Thoracic aorta (tissue), 2 donors: ENCODE results near the gene ISY1. TPM values are rescaled to one million over a fixed set of nuclear protein-coding genes. Genes with fewer than 3 reads are reported as not detected.
"Not testable (repeated sequence)": the region's sequence is repeated elsewhere in the genome, so short reads cannot be mapped to it uniquely, and the experiment has no call there.

Source experiments
- ATAC-seq: fragments of 150-250 bp; one replicate; pipeline ENCODE4 v1.8.0; 2017; ENCODE audit warnings: low read depth; ENCODE audit not compliant: insufficient number of reproducible peaks, low FRiP score
- DNase-seq: peaks from one replicate; pipeline ENCODE4 v3.0.0-alpha.2; 2020; ENCODE audit warnings: low spot score
- H3K27ac ChIP-seq, 2 donors: fragments of 200-600 bp; sonication (generic); 1 replicate in 1 of 2; 2 replicates in 1 of 2; pipeline ENCODE4 v1.5.1; 2016; ENCODE audit warnings: mild to moderate bottlenecking in 2 of 2, moderate library complexity in 2 of 2
- H3K27me3 ChIP-seq: fragments of 200-600 bp; sonication (generic); replicated peaks from 2 replicates; pipeline ENCODE4 v1.6.0; 2016; ENCODE audit warnings: mild to moderate bottlenecking; ENCODE audit not compliant: insufficient read depth
- H3K36me3 ChIP-seq: fragments of 200-600 bp; sonication (generic); one replicate; pipeline ENCODE4 v1.5.1; 2016
- H3K4me1 ChIP-seq, 2 donors: fragments of 200-600 bp; sonication (generic); 1 replicate in 1 of 2; 2 replicates in 1 of 2; pipeline versions ENCODE4 v1.5.1 to v1.6.0; 2016; ENCODE audit warnings: low read depth in 2 of 2, mild to moderate bottlenecking in 1 of 2; ENCODE audit not compliant: control insufficient read depth in 1 of 2
- H3K4me3 ChIP-seq: fragments of 200-600 bp; sonication (generic); 2 replicates; pipeline ENCODE4 v1.5.1; 2016; ENCODE audit warnings: mild to moderate bottlenecking
- H3K9me3 ChIP-seq: fragments of 200-600 bp; sonication (generic); 2 replicates; pipeline ENCODE4 v1.5.1; 2016
- total RNA-seq, 2 donors: library from RNA; depleted of rRNA; stranded (reverse); fragments of >200 nt; gene quantifications; one replicate each; pipeline versions ENCODE4 v1.1.0 to v1.2.3, GENCODE V29; 2016
- TF ChIP-seq, protein P1 (sequence below): fragments of 200-600 bp; sonication (generic); IDR thresholded peaks from one replicate; pipeline ENCODE4 v1.5.1; 2019; ENCODE audit warnings: antibody characterized with exemption

ISY1 gene
- total RNA-seq, 2 donors from 2014 or later = 7.7 to 16.4 TPM

DNA sequence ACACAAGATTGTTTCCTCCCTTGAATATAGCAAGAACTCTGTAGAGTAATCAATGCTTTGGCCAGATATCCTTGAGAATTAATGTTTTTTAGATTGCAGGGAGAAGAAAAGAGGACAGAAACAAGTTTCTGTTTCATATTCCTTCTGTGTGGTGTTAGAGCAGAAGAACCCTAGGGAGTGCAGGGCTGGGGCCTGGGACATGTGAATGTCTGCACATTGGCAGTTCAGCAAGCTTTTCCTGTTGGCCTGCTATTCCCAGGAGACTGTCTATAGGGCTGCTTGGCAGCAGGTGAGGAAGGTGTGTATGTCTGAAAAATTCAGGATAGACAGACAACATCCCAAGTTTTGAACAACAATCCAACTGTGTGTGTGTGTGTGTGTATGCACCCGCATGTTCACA, 36.5 kb upstream of the ISY1 start:
- DNase-seq (no peak), ATAC-seq (no peak)
- TF ChIP-seq, protein P1, sequence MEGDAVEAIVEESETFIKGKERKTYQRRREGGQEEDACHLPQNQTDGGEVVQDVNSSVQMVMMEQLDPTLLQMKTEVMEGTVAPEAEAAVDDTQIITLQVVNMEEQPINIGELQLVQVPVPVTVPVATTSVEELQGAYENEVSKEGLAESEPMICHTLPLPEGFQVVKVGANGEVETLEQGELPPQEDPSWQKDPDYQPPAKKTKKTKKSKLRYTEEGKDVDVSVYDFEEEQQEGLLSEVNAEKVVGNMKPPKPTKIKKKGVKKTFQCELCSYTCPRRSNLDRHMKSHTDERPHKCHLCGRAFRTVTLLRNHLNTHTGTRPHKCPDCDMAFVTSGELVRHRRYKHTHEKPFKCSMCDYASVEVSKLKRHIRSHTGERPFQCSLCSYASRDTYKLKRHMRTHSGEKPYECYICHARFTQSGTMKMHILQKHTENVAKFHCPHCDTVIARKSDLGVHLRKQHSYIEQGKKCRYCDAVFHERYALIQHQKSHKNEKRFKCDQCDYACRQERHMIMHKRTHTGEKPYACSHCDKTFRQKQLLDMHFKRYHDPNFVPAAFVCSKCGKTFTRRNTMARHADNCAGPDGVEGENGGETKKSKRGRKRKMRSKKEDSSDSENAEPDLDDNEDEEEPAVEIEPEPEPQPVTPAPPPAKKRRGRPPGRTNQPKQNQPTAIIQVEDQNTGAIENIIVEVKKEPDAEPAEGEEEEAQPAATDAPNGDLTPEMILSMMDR = no peak
- peaks cover 14 to 28% of the 10 kb centered on the region in 2 donors for H3K4me1 ChIP-seq
- H3K9me3 ChIP-seq = no peaks in the 10 kb centered on the region
- H3K27me3 ChIP-seq = no peaks in the 10 kb centered on the region
- H3K27ac ChIP-seq = peak overlapping the region; percentile 62 to 87
- no peaks in the 10 kb centered on the region for H3K36me3 ChIP-seq
- H3K4me3 ChIP-seq = no peak overlapping the region

DNA sequence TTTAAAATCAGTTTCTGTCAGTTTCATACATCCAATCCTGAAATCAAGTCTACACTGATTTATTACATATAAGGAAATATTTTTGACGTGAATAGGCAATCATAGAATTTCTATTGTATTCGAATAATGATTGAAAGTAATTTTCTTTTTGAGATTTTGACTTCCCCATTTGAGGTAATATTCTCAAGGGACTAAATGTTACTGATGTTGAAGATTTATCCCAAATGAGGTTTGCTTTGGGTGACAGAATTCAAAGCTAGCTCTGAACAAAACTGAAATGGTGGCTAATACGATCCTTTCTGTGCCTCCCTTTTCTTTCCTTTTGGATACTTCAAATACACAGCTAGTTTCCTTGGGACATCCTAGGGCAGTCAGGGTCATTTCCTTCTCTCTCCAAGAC, 35.7 kb upstream of the ISY1 start:
- peaks cover 14 to 28% of the 10 kb centered on the region in 2 donors for H3K4me1 ChIP-seq
- TF ChIP-seq, protein P1 = no peak

DNA sequence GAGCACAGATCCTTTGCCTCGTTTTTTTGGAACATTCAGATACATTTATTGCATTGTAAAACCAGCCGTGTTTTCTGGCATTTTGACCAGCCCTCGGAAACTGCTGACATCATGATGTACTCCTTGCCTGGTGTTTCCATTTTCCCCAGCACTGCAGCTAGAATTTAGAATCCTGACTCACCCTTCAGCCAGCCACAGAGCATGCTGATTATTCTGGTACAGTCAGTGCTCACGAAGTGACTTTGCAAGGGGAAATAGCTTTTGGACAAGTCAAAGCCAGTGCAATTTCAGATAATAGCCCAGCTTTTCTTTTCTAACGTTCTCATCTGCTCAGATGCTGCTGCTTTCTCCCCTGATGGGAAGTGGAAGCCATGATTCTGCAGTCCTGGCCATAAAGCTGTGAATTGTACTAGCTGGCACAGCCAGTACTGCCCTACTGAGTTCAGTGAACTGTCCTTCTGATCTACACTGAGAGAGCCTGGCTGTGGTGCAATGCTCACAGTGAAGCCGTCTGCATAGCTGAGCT, 34.9 kb upstream of the ISY1 start:
- ATAC-seq (peak; percentile 98), DNase-seq (peak; percentile 40)
- H3K36me3 ChIP-seq = no peaks in the 10 kb centered on the region
- H3K9me3 ChIP-seq = no peaks in the 10 kb centered on the region
- peaks cover 14 to 28% of the 10 kb centered on the region in 2 donors for H3K4me1 ChIP-seq
- no peaks in the 10 kb centered on the region for H3K27me3 ChIP-seq
- H3K4me3 ChIP-seq = peak overlapping the region; percentile 64
- H3K27ac ChIP-seq = peak overlapping the region; percentile 66 to 87
- TF ChIP-seq, protein P1 = no peak

More for the DNA sequence above, 35.7 kb upstream of the ISY1 start:
- no peaks in the 10 kb centered on the region for H3K27me3 ChIP-seq
- peak overlapping the region; percentile 62 to 87 for H3K27ac ChIP-seq
- no peak for DNase-seq
- no peaks in the 10 kb centered on the region for H3K9me3 ChIP-seq
- H3K36me3 ChIP-seq = no peaks in the 10 kb centered on the region
- peak overlapping the region; percentile 64 for H3K4me3 ChIP-seq
- no peak for ATAC-seq

DNA sequence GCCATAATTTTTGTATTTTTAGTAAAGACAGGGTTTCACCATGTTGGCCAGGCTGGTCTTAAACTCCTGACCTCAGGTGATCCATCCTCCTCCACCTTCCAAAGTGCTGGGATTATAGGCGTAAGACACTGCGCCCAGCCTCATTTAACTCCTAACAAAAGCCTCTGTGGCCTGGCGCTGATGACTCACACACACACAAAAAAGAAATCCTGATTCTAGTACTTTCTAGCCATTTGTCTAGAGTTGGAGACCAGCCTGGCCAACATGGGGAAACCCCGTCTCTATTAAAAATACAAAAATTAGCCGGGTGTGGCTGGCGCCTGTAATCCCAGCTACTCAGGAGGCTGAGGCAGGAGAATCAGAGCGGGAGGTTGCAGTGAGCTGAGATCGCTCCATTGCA, 28.9 kb upstream of the ISY1 start:
- ATAC-seq, H3K27ac ChIP-seq, DNase-seq, H3K36me3 ChIP-seq, H3K27me3 ChIP-seq, H3K4me1 ChIP-seq, H3K4me3 ChIP-seq, H3K9me3 ChIP-seq: not testable (repeated sequence)

DNA sequence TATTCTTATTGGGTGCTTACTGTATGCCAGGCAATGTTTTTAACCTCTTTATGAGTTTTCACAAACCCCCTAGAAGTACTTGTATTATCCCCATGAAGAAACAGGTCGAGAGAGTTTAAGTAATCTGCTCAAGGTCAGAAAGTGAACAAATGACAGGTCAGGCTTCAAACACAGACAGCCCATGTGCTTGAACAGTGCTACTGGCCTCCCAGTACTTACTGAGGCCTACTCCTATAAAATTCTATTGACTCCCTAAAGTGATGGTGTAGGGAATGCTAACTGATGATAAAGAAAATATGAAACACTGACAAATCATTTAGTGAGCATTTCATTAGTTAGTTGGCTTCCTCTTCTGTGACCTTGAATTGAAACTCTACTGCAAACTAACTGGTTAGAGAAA, 27.0 kb upstream of the ISY1 start:
- H3K27ac ChIP-seq = no peak overlapping the region
- H3K36me3 ChIP-seq = no peaks in the 10 kb centered on the region
- H3K9me3 ChIP-seq = no peaks in the 10 kb centered on the region
- ATAC-seq (no peak), DNase-seq (no peak)
- H3K4me1 ChIP-seq = peaks cover 3 to 13% of the 10 kb centered on the region in 2 donors
- no peak overlapping the region for H3K4me3 ChIP-seq
- no peaks in the 10 kb centered on the region for H3K27me3 ChIP-seq
- TF ChIP-seq, protein P1 = no peak

DNA sequence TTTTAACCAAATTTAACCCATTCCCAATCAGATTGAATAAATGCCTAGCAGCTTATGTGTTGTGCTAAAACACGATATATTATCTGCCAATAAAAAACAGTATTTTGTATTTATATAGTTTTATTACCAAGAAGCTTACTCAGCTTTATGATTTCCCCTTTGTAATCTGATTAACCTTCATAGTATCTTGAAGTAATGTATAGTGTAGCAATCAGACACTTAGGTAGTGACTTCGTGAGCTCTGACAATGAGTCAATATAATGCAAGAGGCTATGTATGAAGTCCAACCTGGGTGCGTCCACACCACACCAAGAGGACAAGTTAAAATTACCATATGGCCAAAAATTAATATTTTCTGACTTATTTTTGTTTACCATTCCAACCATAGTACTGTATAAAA, 24.9 kb upstream of the ISY1 start:
- no peaks in the 10 kb centered on the region for H3K27me3 ChIP-seq
- no peaks in the 10 kb centered on the region for H3K36me3 ChIP-seq
- ATAC-seq (no peak), DNase-seq (no peak)
- H3K4me3 ChIP-seq = no peak overlapping the region
- TF ChIP-seq, protein P1 = no peak
- no peaks in the 10 kb centered on the region for H3K9me3 ChIP-seq
- H3K4me1 ChIP-seq = peaks cover 14 to 19% of the 10 kb centered on the region in 2 donors
- no peak overlapping the region for H3K27ac ChIP-seq

DNA sequence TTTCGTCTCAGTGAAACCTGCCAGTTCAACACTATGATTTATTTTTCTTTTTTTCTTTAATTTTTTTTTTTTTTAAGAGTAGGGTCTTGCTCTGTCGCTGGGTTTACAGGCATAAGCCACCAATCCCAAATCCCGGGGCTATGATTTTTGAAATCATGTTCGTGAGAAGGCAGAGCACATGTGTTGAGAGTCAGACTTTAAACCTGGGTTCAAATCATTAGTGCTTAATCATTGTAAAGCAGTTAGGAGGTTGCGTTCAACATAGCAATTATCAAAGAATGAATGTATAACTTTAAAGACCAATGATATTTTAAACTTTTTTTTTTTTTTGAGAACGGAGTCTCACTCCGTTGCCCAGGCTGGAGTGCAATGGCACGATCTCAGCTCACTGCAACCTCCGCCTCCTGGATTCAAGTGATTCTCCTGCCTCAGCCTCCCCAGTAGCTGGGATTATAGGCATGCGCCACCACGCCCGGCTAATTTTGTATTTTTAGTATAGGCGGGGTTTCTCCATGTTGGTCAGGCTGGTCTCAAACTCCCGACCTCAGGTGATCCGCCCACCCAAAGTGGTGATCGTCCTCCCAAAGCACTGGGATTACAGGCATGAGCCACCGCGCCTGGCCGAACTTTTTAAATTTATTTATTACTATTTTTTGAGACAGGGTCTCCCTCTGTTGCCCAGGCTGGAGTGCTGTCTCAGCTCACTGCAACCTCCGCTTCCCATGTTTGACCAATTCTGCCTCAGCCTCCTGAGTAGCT, 24.1 kb upstream of the ISY1 start:
- not testable (repeated sequence) for H3K27me3 ChIP-seq, ATAC-seq, DNase-seq, H3K9me3 ChIP-seq, H3K36me3 ChIP-seq
- Histone ChIP-seq H3K27ac (peak overlapping the region in 1 of 2 donors; percentile 98), H3K4me3 (peak overlapping the region; percentile 100), H3K4me1 (peaks cover 22 to 27% of the 10 kb centered on the region in 2 donors)
